ENCODE results near the gene PLD1.

DNA sequence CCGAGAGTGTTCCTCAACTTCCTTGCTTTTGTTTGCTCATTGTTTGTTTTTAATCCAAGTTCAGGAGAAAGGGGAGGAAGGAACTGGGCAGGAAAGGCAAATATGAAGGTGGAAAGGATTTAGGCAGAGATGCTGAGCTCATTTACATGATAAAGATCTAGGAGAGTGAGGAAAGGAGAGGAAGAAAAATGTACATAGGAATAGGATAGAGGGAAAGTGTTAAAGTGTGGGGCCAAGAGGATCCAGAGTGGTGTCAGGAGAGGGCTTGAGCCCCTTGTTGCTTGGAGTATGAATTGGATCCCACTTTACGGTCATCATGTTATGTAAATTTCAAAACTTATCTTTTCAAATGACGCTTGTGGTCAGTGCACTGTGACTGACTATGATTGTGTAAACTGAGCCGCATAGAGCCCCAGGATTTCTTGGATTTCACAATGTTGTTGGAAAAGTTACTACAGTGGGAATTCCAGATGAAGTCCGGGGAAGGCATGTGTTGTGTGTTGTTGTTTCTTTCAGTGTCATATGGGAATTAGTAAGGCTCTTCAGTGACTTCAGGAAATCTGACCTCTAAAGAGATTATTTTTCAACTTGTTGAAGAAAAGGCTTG is 15.0 kb upstream of the PLD1 start:
- TF ChIP-seq, protein P1, sequence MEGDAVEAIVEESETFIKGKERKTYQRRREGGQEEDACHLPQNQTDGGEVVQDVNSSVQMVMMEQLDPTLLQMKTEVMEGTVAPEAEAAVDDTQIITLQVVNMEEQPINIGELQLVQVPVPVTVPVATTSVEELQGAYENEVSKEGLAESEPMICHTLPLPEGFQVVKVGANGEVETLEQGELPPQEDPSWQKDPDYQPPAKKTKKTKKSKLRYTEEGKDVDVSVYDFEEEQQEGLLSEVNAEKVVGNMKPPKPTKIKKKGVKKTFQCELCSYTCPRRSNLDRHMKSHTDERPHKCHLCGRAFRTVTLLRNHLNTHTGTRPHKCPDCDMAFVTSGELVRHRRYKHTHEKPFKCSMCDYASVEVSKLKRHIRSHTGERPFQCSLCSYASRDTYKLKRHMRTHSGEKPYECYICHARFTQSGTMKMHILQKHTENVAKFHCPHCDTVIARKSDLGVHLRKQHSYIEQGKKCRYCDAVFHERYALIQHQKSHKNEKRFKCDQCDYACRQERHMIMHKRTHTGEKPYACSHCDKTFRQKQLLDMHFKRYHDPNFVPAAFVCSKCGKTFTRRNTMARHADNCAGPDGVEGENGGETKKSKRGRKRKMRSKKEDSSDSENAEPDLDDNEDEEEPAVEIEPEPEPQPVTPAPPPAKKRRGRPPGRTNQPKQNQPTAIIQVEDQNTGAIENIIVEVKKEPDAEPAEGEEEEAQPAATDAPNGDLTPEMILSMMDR (IDR thresholded peaks at IDR 0.05): no peak
- no peak for TF ChIP-seq POLR2A (IDR thresholded peaks at IDR 0.05)

All from right lobe of liver (tissue), 4 donors.